ENCODE data around the gene CFAP73.

Gene CFAP73

GRCh38 chr12:113165521-113166450 lies 16.3 kb downstream of the CFAP73 start:
- no peak for DNase-seq (ENCODE audit: low spot score)

DNA sequence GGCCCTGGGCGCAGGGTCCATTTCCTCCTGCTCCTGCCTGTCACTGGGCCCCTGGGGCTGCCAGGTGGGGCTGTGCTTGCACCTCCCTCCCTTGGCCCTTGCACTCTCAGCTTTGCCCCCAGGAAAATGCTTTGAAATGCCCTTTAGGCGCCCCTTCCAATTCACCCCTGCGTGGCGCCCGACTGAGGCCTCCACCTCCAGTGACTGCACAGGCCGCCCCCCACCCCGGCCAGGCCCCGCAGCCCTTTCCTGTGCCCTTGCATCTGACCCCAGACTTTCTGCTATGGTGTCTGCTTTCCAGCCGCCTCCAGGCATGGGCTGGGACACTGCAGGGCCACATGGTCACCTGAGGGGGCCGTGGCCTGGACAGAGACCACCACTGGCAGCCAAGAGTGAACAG lies 18.3 kb downstream of the CFAP73 start:
- DNase-seq (ENCODE audit: low spot score), result no peak

- DNase-seq (ENCODE audit: low spot score), result no peak
Observed at GRCh38 chr12:113169697-113170096, 20.2 kb downstream of the CFAP73 start.

DNA sequence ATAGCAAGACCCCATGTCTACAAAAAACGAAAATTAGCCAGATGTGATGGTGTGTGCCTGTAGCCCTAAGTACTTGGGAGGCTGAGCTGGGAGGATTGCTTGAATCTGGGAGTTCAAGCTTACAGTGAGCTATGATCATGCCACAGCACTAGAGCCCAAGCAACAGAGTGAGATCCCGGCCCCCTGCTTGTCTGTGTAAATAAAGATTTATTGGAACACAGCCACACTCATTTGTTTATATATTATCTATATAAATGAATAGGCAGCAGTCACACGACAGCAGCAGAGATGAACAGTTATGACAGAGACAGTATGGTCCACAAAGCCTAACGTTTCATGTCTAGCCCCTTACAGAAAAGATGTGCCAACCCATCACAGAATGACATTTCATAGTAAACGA lies 20.9 kb downstream of the CFAP73 start:
- no peak for DNase-seq (ENCODE audit: low spot score)

- no peak for DNase-seq (ENCODE audit: low spot score)
Observed at GRCh38 chr12:113170926-113171325, 21.4 kb downstream of the CFAP73 start.

DNA sequence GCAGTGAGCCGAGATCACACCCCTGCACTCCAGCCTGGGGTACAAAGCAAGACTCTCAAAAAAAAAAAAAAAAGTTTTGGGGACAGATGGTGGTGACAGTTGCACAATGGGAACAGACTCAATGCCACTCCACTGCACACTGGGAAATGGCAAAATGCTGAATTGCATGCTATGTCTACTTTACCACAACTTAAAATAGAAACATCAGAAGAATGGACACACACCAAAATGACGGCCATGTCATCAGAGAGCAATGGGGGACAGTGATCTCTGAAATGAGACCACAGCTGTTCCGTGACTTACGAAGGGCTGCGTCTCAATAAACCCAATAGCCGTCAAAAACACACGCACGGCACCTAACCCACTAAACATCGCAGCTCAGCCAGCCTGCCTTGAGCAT lies 22.0 kb downstream of the CFAP73 start:
- no peak for DNase-seq (ENCODE audit: low spot score)

DNA sequence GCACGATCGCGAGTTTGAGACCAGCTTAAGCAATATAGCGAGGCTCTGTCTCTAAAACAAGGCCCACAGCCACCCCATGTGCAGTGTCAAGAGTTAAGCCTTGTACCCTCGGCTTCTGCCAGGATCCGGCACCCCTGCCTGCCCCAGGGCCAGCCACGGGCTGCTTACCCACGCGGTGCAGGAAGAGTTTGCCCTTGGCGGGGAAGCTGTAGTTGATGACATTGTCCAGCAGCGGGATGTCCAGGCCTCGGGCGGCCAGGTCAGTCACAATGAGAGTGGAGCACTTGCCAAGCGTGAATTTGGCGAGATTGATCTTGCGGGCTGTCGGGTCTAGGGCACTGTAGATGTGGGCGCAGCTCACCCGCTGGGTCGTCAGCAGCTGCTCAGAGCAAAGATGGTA lies 22.7 kb downstream of the CFAP73 start:
- no peak for DNase-seq (ENCODE audit: low spot score)

GRCh38 chr12:113173081-113173698 lies 23.7 kb downstream of the CFAP73 start:
- no peak for DNase-seq (ENCODE audit: low spot score)

- peak; percentile 88 for DNase-seq (ENCODE audit: low spot score)
Observed at GRCh38 chr12:113174461-113175384, 25.2 kb downstream of the CFAP73 start.

DNA sequence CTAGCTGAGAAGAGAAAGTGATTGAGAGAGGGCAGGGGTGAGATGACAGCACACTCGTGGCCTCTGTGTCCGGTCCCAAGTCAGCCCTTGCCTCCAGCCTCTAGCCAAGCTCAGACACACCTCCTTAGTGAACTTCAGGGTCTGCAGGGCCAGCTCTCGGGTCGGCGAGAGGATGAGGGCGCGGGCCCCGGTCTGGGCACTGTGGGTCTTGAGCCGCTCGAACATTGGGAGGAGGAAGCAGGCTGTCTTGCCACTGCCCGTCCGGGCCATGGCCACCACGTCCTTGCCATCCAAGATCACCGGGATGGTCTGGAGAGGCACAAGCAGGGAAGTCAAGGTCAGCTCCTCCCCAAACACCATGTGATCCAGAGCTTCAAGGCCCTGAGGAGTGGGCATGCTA lies 29.5 kb downstream of the CFAP73 start:
- DNase-seq (ENCODE audit: low spot score), result no peak

DNA sequence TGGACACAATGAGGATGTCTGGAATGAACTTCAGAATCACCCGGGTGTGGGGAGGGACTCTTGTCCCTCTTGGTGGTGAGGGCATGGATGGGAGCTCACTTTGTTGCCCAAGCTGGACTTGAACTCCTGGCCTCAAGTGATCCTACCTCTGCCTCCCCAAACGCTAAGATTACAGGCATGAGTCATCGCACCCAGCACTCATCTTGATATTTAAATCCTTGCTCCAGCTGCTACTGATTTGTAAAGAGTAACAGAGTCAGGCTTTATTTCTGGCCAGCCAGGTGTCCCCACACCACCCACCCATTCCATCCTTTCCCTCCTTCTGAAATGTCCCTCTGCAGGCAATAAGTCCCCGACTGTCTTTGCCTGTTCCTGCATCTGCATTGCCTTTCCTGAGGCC lies 30.8 kb downstream of the CFAP73 start:
- DNase-seq (ENCODE audit: low spot score), result no peak

- DNase-seq (ENCODE audit: low spot score), result no peak
Observed at GRCh38 chr12:113181975-113182374, 32.5 kb downstream of the CFAP73 start.

DNA sequence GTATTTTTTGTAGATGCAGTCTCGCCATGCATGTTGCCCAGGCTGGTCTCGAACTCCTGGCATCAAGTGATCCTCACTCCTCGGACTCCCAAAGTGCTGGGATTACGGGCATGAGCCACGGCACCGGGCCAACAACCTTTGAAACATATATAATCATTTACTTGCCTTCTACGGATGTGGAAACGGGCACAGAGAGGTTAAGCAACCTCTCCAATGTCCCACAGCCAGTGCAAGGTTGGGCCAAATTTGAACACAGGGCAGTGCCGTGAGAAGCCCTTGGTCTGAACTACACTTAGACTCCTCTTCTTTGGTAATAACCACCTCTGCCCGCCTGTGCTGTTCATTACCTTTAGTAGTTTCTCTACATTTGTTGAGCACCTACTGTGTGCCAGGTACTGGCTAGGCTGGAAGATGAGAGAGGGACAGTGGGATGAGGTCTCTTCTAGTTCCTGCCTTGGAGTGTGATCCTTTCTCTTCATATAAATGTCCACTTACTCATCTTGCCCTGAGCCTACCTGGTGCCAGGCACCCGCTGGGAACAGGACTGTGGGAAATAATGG lies 33.6 kb downstream of the CFAP73 start:
- DNase-seq (ENCODE audit: low spot score), result no peak

GRCh38 chr12:113184098-113184899 lies 34.8 kb downstream of the CFAP73 start:
- no peak for DNase-seq (ENCODE audit: low spot score)

DNA sequence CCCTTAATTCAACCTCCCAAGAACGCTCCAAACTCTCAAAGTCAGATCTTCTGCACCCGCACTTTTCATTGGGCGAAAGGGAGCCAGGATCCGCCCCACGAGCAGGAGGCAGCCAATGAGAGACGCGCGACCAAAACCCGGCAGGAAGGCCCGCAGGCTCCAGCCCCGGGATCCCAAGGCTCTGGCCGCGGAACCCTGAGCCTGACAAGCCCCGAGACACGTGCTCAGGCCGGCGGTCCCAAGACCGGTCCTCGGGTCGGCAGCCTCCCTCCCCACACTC lies 35.3 kb downstream of the CFAP73 start:
- DNase-seq (ENCODE audit: low spot score), result peak; percentile 97

- DNase-seq (ENCODE audit: low spot score), result peak; percentile 78
Observed at GRCh38 chr12:113185180-113186032, 35.9 kb downstream of the CFAP73 start, which contains the start of the genes DDX54 and RITA1. Gene DDX54, minus strand, starts transcription at chr12:113185478. Its CDS starts 27 bp downstream, at chr12:113185451. Gene RITA1, plus strand, starts transcription at chr12:113185721. Its CDS starts 1,026 bp downstream, at chr12:113186747.

GRCh38 chr12:113186033-113186365 lies 36.5 kb downstream of the CFAP73 start:
- no peak for DNase-seq (ENCODE audit: low spot score)

DNA sequence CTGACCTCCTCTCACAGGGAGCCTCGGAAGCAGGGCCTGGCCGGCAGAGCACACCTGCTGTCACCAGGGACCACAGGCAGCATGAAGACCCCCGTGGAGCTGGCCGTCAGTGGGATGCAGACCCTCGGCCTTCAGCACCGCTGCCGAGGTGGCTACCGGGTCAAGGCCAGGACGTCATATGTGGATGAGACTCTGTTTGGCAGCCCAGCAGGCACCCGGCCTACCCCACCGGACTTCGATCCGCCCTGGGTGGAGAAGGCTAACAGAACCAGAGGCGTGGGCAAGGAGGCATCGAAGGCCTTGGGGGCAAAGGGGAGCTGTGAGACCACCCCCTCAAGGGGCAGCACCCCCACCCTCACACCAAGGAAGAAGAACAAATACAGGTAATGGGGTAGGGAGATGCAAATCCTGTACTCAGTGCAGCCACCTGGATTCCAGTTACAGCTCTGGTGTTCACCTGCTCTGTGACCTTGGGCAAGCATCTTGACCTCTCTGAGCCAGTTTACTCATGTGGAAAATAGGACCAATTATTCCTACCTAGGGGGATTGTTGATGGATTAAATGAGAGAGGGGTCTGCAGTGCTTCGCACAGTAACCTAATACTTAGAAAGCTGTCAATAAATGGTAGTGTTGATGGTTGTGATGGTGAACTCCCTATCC lies 37.3 kb downstream of the CFAP73 start:
- DNase-seq (ENCODE audit: low spot score), result no peak

DNA sequence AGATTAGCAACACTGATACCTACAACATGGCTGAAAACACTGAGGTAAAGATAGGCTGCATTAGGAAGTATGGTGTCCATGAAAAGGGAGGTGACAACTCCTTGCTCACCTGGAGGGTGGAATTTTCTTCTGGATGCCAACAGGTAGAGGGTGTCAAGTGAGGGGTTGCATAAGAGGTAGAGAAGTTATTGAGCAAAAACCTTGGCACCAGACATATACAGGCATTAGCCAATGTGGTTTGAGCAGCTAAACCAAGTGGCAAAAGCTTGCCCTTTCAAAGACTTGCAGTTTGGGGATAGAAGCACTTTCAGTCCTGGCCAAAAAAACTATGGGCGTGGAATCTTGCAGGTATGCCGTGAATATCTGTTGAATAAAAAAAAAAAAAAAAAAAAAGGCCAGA lies 39.8 kb downstream of the CFAP73 start:
- no peak for DNase-seq (ENCODE audit: low spot score)

GRCh38 chr12:113190761-113191160 lies 41.2 kb downstream of the CFAP73 start:
- no peak for DNase-seq (ENCODE audit: low spot score)

Data from AG08395 (cell line).